Right lobe of liver (tissue), 6 donors: Measurements from ENCODE around the gene CCDC127. TPM values are rescaled to one million over a fixed set of nuclear protein-coding genes. Genes with fewer than 3 reads are reported as not detected.
"Not testable (repeated sequence)": the region's sequence is repeated elsewhere in the genome, so short reads cannot be mapped to it uniquely, and the experiment has no call there.

ENCODE experiments used
- ATAC-seq, 4 donors: fragments of 200-7000 bp; cut with Tn5 transposase; one replicate each; pipeline ENCODE4 v1.9.1; 2020; ENCODE audit warnings: mild to moderate bottlenecking in 4 of 4, moderate library complexity in 4 of 4
- DNase-seq, 3 donors: peaks; one replicate each; pipeline ENCODE4 v3.0.0-alpha.2; 2020
- H3K27ac ChIP-seq, 3 donors: fragments of 200-600 bp; one replicate each; pipeline ENCODE4 v1.8.0; 2022
- H3K27me3 ChIP-seq, 2 donors: fragments of 200-600 bp; one replicate each; pipeline ENCODE4 v1.8.0; 2022
- H3K36me3 ChIP-seq, 4 donors: fragments of 200-600 bp; sonication (generic) in 1 of 4; one replicate each; pipeline versions ENCODE4 v1.5.1 to v1.8.0; 2017 to 2022; ENCODE audit warnings: control low read depth in 1 of 4
- H3K4me1 ChIP-seq, 4 donors: fragments of 200-600 bp; sonication (generic) in 1 of 4; one replicate each; pipeline versions ENCODE4 v1.5.1 to v1.8.0; 2017 to 2022; ENCODE audit warnings: control low read depth in 1 of 4
- H3K4me3 ChIP-seq, 3 donors: fragments of 200-600 bp; one replicate each; pipeline ENCODE4 v1.8.0; 2022
- H3K9me3 ChIP-seq, 4 donors: fragments of 200-600 bp; sonication (generic) in 1 of 4; one replicate each; pipeline versions ENCODE4 v1.5.1 to v1.8.0; 2017 to 2022; ENCODE audit warnings: control low read depth in 1 of 4
- CTCF ChIP-seq, 4 donors: fragments of 200-600 bp in 3 of 4; fragments of 450-650 bp in 1 of 4; IDR thresholded peaks; one replicate each; pipeline versions ENCODE4 v1.5.1 to v1.8.0; 2016 to 2022; ENCODE audit warnings: antibody characterized with exemption in 4 of 4, mild to moderate bottlenecking in 2 of 4
- POLR2A ChIP-seq: fragments of 450-650 bp; IDR thresholded peaks from one replicate; pipeline ENCODE4 v1.6.1; 2017; ENCODE audit warnings: antibody characterized with exemption, mild to moderate bottlenecking
- WGBS: methylation state at CpG from one replicate; pipeline ENCODE4 v1.1.6; 2018; ENCODE audit warnings: low coverage, low lambda C conversion rate; ENCODE audit not compliant: insufficient coverage; ENCODE audit errors: missing lambda C conversion rate; 5-methylcytosine and 5-hydroxymethylcytosine counted together
- intact Hi-C, 2 donors: fragments of 100-400 bp; cut with DNase I; formaldehyde crosslinking; loops; one replicate each; pipeline versions ENCODE4 v1.11.2 to v1.14.1; 2022
- total RNA-seq, 6 experiments: library from RNA; depleted of rRNA in 2 of 6; stranded (reverse); fragments of >200 nt in 2 of 6; fragmentation: NEBNext Ultra II Directional in 3 of 6; extraction: Animal tissue kit (Norgen Biotek cat#: 25700) in 3 of 6; gene quantifications; one replicate each; pipeline versions ENCODE4 v1.1.0 to v1.2.4, GENCODE V29; 2016 to 2023
- donor health status: DM: no; HTN: yes; CAD: no.
- donor health status: DM: no; HTN: no; CAD: no.
- donor health status: DM: no; HTN: no; CAD: no.
- donor health status: DM: no; HTN: yes; CAD: no.
- donor health status: DM: no; HTN: yes; CAD: no.

The CCDC127 gene
- total RNA-seq, 6 experiments from 2014 or later: 1.2 to 3.6 (median 2.2) TPM

- Histone ChIP-seq H3K36me3 (no peaks in the 10 kb centered on the region), H3K27ac (no peak overlapping the region), H3K4me1 (no peaks in the 10 kb centered on the region), H3K27me3 (no peaks in the 10 kb centered on the region), H3K4me3 (no peak overlapping the region), H3K9me3 (no peaks in the 10 kb centered on the region)
- WGBS: 80% methylated on average over 1 of the region's 12 CpGs
- ATAC-seq (no peak), DNase-seq (peak in 2 of 3 donors; percentile 29 to 36)
- intact Hi-C loops: no loop called here
- TF ChIP-seq CTCF (IDR thresholded peaks at IDR 0.05) (no peak), POLR2A (no peak)
Measured at GRCh38 chr5:197892-198489, 20.0 kb downstream of the CCDC127 start.

- H3K27ac ChIP-seq, H3K27me3 ChIP-seq, intact Hi-C loops, H3K4me3 ChIP-seq, ATAC-seq, H3K4me1 ChIP-seq, H3K36me3 ChIP-seq, H3K9me3 ChIP-seq: not testable (repeated sequence)
- peak in 2 of 3 donors; percentile 20 to 23 for DNase-seq
- WGBS: 69% methylated on average over 18 of the region's 18 CpGs
Measured at GRCh38 chr5:197031-197430, 20.9 kb downstream of the CCDC127 start.

GRCh38 chr5:196350-196749 lies 21.6 kb downstream of the CCDC127 start:
- Histone ChIP-seq H3K27ac (no peak overlapping the region), H3K4me3 (no peak overlapping the region), H3K9me3 (no peaks in the 10 kb centered on the region), H3K4me1 (peaks cover 0 to 3% (median 0%) of the 10 kb centered on the region in 4 donors), H3K27me3 (no peaks in the 10 kb centered on the region), H3K36me3 (no peaks in the 10 kb centered on the region)
- TF ChIP-seq POLR2A: no peak
- no peak for TF ChIP-seq CTCF (IDR thresholded peaks at IDR 0.05)
- intact Hi-C loops: no loop called here
- no CpG with 5 or more reads among the region's 10 CpGs for WGBS
- DNase-seq (peak in 1 of 3 donors; percentile 38), ATAC-seq (no peak)

- Histone ChIP-seq H3K4me1 (peaks cover 0 to 8% (median 2%) of the 10 kb centered on the region in 4 donors), H3K4me3 (no peak overlapping the region), H3K36me3 (no peaks in the 10 kb centered on the region), H3K27me3 (no peaks in the 10 kb centered on the region), H3K27ac (no peak overlapping the region), H3K9me3 (no peaks in the 10 kb centered on the region)
- WGBS: 77% methylated on average over 23 of the region's 33 CpGs
- no peak for TF ChIP-seq POLR2A
- no peak for TF ChIP-seq CTCF (IDR thresholded peaks at IDR 0.05)
- ATAC-seq (no peak), DNase-seq (peak in 1 of 3 donors; percentile 45)
- intact Hi-C loops: no loop called here
Measured at GRCh38 chr5:195401-196160, 22.4 kb downstream of the CCDC127 start.

DNA sequence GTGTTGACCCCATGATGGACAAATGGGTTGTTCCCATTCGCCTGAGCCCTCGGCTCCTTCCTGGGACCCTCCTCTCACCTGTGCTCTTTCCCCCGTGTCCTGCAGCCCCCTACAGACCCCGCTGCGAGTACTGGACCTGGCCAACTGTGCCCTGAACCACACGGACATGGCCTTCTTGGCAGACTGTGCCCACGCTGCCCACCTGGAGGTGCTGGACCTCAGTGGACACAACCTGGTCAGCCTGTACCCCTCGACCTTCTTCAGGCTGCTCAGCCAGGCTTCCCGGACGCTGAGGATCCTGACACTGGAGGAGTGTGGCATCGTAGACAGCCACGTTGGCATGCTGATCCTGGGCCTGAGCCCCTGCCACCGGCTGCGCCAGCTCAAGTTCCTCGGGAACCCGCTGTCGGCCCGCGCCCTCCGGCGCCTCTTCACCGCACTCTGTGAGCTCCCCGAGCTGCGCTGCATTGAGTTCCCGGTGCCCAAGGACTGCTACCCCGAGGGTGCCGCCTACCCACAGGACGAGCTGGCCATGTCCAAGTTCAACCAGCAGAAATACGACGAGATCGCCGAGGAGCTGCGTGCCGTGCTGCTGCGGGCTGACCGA lies 23.2 kb downstream of the CCDC127 start:
- no peaks in the 10 kb centered on the region for H3K27me3 ChIP-seq
- no peak for TF ChIP-seq CTCF (IDR thresholded peaks at IDR 0.05)
- no peak for TF ChIP-seq POLR2A
- intact Hi-C loops: no loop called here
- H3K4me1 ChIP-seq: peaks cover 0 to 9% (median 2%) of the 10 kb centered on the region in 4 donors
- ATAC-seq (no peak), DNase-seq (peak in 1 of 3 donors; percentile 48)
- H3K4me3 ChIP-seq: no peak overlapping the region
- no peaks in the 10 kb centered on the region for H3K9me3 ChIP-seq
- no peaks in the 10 kb centered on the region for H3K36me3 ChIP-seq
- 100% methylated on average over 8 of the region's 36 CpGs for WGBS
- H3K27ac ChIP-seq: no peak overlapping the region
